Peyer's patch (tissue), 4 donors: ENCODE results near the gene SPRR2E.

Experiments used
- POLR2A ChIP-seq, 2 donors: fragments of 450-650 bp; IDR thresholded peaks; one replicate each; pipeline ENCODE4 v1.5.1; 2017; ENCODE audit warnings: antibody characterized with exemption in 2 of 2, mild to moderate bottlenecking in 2 of 2, moderate library complexity in 2 of 2
- TF ChIP-seq, protein P1 (sequence below), 6 experiments: fragments of 450-650 bp in 4 of 6; fragments of 200-600 bp in 2 of 6; sonication (generic) in 1 of 6; IDR thresholded peaks; one replicate each; pipeline ENCODE4 v1.5.1; 2017 to 2019; ENCODE audit warnings: antibody characterized with exemption in 6 of 6, mild to moderate bottlenecking in 3 of 6, moderate library complexity in 1 of 6

DNA sequence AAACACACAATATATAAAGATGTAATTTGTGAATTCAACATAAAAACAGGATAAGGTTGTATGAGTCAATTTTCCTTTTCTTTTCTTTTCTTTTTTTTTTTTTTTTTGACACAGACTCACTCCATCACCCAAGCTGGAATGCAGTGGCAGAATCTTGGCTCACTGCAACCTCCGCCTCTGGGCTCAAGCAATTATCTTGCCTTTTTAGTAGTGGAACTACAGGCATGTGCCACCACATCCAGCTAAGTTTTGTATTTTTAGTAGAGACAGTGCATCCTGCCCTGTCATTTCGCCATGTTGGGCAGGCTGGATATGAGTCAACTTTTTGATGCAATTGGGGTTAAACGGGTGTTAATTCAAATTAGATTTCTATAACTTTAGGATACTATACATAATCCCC is 12.6 kb downstream of the SPRR2E start:
- TF ChIP-seq, protein P1, sequence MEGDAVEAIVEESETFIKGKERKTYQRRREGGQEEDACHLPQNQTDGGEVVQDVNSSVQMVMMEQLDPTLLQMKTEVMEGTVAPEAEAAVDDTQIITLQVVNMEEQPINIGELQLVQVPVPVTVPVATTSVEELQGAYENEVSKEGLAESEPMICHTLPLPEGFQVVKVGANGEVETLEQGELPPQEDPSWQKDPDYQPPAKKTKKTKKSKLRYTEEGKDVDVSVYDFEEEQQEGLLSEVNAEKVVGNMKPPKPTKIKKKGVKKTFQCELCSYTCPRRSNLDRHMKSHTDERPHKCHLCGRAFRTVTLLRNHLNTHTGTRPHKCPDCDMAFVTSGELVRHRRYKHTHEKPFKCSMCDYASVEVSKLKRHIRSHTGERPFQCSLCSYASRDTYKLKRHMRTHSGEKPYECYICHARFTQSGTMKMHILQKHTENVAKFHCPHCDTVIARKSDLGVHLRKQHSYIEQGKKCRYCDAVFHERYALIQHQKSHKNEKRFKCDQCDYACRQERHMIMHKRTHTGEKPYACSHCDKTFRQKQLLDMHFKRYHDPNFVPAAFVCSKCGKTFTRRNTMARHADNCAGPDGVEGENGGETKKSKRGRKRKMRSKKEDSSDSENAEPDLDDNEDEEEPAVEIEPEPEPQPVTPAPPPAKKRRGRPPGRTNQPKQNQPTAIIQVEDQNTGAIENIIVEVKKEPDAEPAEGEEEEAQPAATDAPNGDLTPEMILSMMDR (IDR thresholded peaks at IDR 0.05) = no peak
- TF ChIP-seq POLR2A (IDR thresholded peaks at IDR 0.05) = no peak
